CD14-positive monocyte (primary cell): ENCODE measurements around the gene PGM5. TPM values are rescaled to one million over a fixed set of nuclear protein-coding genes. Genes with fewer than 3 reads are reported as not detected.

ENCODE experiments used
- DNase-seq, 3 donors: peaks; one replicate each; pipeline ENCODE4 v3.0.0-alpha.2; 2011 to 2022
- H2AFZ ChIP-seq: 2 replicates; pipeline ENCODE4 v1.6.0; 2012; ENCODE audit warnings: mild to moderate bottlenecking, low read depth, low read length, inconsistent platforms; ENCODE audit not compliant: insufficient read depth, poor library complexity, severe bottlenecking
- H3K27ac ChIP-seq, 2 donors: 1 replicate in 1 of 2; 2 replicates in 1 of 2; pipeline ENCODE4 v1.5.1; 2012 to 2013; ENCODE audit warnings: low read length in 2 of 2, control low read depth in 1 of 2, inconsistent platforms in 1 of 2, low read depth in 1 of 2, mild to moderate bottlenecking in 1 of 2
- H3K27me3 ChIP-seq, 2 donors: one replicate each; pipeline versions ENCODE4 v1.6.0 to v1.6.1; 2011 to 2013; ENCODE audit warnings: low read length in 2 of 2; ENCODE audit not compliant: control insufficient read depth in 2 of 2, insufficient read depth in 2 of 2
- H3K36me3 ChIP-seq, 2 donors: replicated peaks in 1 of 2; 1 replicate in 1 of 2; 2 replicates in 1 of 2; pipeline versions ENCODE4 v1.5.1 to v1.6.1; 2012 to 2013; ENCODE audit warnings: low read length in 2 of 2, control low read depth in 1 of 2, inconsistent platforms in 1 of 2, mild to moderate bottlenecking in 1 of 2; ENCODE audit not compliant: insufficient read depth in 2 of 2, control insufficient read depth in 1 of 2
- H3K4me1 ChIP-seq, 2 donors: 1 replicate in 1 of 2; 2 replicates in 1 of 2; pipeline versions ENCODE4 v1.5.1 to v1.6.1; 2012 to 2013; ENCODE audit warnings: low read length in 2 of 2, control low read depth in 1 of 2, inconsistent platforms in 1 of 2, mild to moderate bottlenecking in 1 of 2, moderate library complexity in 1 of 2; ENCODE audit not compliant: insufficient read depth in 2 of 2, control insufficient read depth in 1 of 2
- H3K4me2 ChIP-seq: replicated peaks from 2 replicates; pipeline ENCODE3; 2012; ENCODE audit warnings: low read length, moderate library complexity, mild to moderate bottlenecking; ENCODE audit not compliant: poor library complexity, severe bottlenecking; ENCODE audit errors: extremely low read depth
- H3K4me3 ChIP-seq, 3 experiments: fragments of 200-600 bp in 1 of 3; sonication (generic) in 1 of 3; replicated peaks in 1 of 3; 1 replicate in 2 of 3; 2 replicates in 1 of 3; pipeline ENCODE4 v1.5.1; 2011 to 2013; ENCODE audit warnings: low read length in 3 of 3, mild to moderate bottlenecking in 3 of 3, control low read depth in 2 of 3, low read depth in 2 of 3, inconsistent platforms in 1 of 3, moderate library complexity in 1 of 3
- H3K79me2 ChIP-seq: 2 replicates; pipeline ENCODE4 v1.6.0; 2012; ENCODE audit warnings: mild to moderate bottlenecking, control low read depth, inconsistent platforms, low read length, moderate library complexity; ENCODE audit not compliant: insufficient read depth
- H3K9ac ChIP-seq: 2 replicates; pipeline ENCODE4 v1.6.0; 2017; ENCODE audit warnings: low read length, mild to moderate bottlenecking; ENCODE audit not compliant: insufficient read depth, poor library complexity, severe bottlenecking
- H3K9me3 ChIP-seq, 2 donors: replicated peaks in 1 of 2; 1 replicate in 1 of 2; 2 replicates in 1 of 2; pipeline versions ENCODE4 v1.5.1 to v1.6.1; 2012 to 2013; ENCODE audit warnings: low read length in 2 of 2, control low read depth in 1 of 2; ENCODE audit not compliant: control insufficient read depth in 1 of 2, insufficient read depth in 1 of 2
- H4K20me1 ChIP-seq: 2 replicates; pipeline ENCODE4 v1.6.0; 2012; ENCODE audit warnings: mild to moderate bottlenecking, low read length, control low read depth, moderate library complexity; ENCODE audit not compliant: insufficient read depth
- H3K27ac Mint-ChIP-seq, 7 donors: one replicate each; pipeline ENCODE4 v1.8.0; 2020; ENCODE audit warnings: mild to moderate bottlenecking in 7 of 7, mixed read lengths in 7 of 7, moderate library complexity in 6 of 7, inconsistent platforms in 2 of 7
- H3K27me3 Mint-ChIP-seq, 3 donors: one replicate each; pipeline ENCODE4 v1.8.0; 2021 to 2022; ENCODE audit warnings: low read depth in 3 of 3, mild to moderate bottlenecking in 3 of 3, mixed read lengths in 3 of 3, moderate library complexity in 3 of 3, inconsistent platforms in 1 of 3
- H3K36me3 Mint-ChIP-seq, 2 donors: one replicate each; pipeline ENCODE4 v1.8.0; 2020; ENCODE audit warnings: mixed read lengths in 2 of 2, inconsistent platforms in 1 of 2, mild to moderate bottlenecking in 1 of 2
- H3K4me1 Mint-ChIP-seq: one replicate; pipeline ENCODE4 v1.8.0; 2020; ENCODE audit warnings: mild to moderate bottlenecking, mixed read lengths
- H3K4me3 Mint-ChIP-seq, 2 donors: one replicate each; pipeline ENCODE4 v1.8.0; 2020; ENCODE audit warnings: mild to moderate bottlenecking in 2 of 2, mixed read lengths in 2 of 2, moderate library complexity in 1 of 2
- H3K9me3 Mint-ChIP-seq, 7 donors: one replicate each; pipeline ENCODE4 v1.8.0; 2020 to 2022; ENCODE audit warnings: mixed read lengths in 7 of 7, mild to moderate bottlenecking in 6 of 7, moderate library complexity in 6 of 7, inconsistent platforms in 2 of 7
- WGBS: methylation state at CpG from one replicate; pipeline ENCODE4 v1.1.5; 2013; ENCODE audit warnings: missing lambda C conversion rate; ENCODE audit not compliant: insufficient coverage; 5-methylcytosine and 5-hydroxymethylcytosine counted together
- intact Hi-C, 2 donors: fragments of 100-400 bp; cut with micrococcal nuclease; formaldehyde crosslinking; loops; one replicate each; pipeline versions ENCODE4 v1.15.0 to v1.15.1; 2023
- polyA plus RNA-seq, 3 donors: library from polyadenylated mRNA; depleted of rRNA in 1 of 3; unstranded in 2 of 3; stranded (reverse) in 1 of 3; fragments of 300-500 nt in 2 of 3; fragments of >200 nt in 1 of 3; fragmentation: Illumina TruSeq in 2 of 3; gene quantifications; 1 replicate in 2 of 3; 2 replicates in 1 of 3; pipeline ENCODE4 v1.2.3, GENCODE V29; 2012 to 2021
- TF ChIP-seq, protein P1 (sequence below): fragments of 200-600 bp; IDR thresholded peaks from one replicate; pipeline ENCODE4 v1.8.0; 2022; ENCODE audit warnings: antibody characterized with exemption, mild to moderate bottlenecking

Gene PGM5
- polyA plus RNA-seq, 3 donors = 0.35 to 1.2 (median 1.1) TPM

GRCh38 chr9:68470067-68470466 is 113.7 kb downstream of the PGM5 start:
- Histone ChIP-seq H3K79me2 (no peaks in the 10 kb centered on the region), H3K27me3 (no peaks in the 10 kb centered on the region), H3K27ac (no peak overlapping the region), H3K9ac (no peak overlapping the region), H3K4me1 (peaks cover 0 to 2% of the 10 kb centered on the region in 2 donors), H3K4me2 (no peak overlapping the region), H4K20me1 (no peaks in the 10 kb centered on the region), H3K9me3 (no peaks in the 10 kb centered on the region), H3K4me3 (no peak overlapping the region), H3K36me3 (no peaks in the 10 kb centered on the region), H2AFZ (no peak overlapping the region)
- Mint-ChIP-seq H3K9me3 (peaks cover 0 to 4% (median 0%) of the 10 kb centered on the region in 7 donors), H3K27me3 (peaks cover 0 to 2% (median 2%) of the 10 kb centered on the region in 3 donors), H3K27ac (no peak overlapping the region), H3K4me3 (no peak overlapping the region), H3K36me3 (no peaks in the 10 kb centered on the region), H3K4me1 (peaks cover 11% of the 10 kb centered on the region)
- TF ChIP-seq, protein P1, sequence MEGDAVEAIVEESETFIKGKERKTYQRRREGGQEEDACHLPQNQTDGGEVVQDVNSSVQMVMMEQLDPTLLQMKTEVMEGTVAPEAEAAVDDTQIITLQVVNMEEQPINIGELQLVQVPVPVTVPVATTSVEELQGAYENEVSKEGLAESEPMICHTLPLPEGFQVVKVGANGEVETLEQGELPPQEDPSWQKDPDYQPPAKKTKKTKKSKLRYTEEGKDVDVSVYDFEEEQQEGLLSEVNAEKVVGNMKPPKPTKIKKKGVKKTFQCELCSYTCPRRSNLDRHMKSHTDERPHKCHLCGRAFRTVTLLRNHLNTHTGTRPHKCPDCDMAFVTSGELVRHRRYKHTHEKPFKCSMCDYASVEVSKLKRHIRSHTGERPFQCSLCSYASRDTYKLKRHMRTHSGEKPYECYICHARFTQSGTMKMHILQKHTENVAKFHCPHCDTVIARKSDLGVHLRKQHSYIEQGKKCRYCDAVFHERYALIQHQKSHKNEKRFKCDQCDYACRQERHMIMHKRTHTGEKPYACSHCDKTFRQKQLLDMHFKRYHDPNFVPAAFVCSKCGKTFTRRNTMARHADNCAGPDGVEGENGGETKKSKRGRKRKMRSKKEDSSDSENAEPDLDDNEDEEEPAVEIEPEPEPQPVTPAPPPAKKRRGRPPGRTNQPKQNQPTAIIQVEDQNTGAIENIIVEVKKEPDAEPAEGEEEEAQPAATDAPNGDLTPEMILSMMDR = no peak
- DNase-seq = no peak
- intact Hi-C loops = no loop called here

DNA sequence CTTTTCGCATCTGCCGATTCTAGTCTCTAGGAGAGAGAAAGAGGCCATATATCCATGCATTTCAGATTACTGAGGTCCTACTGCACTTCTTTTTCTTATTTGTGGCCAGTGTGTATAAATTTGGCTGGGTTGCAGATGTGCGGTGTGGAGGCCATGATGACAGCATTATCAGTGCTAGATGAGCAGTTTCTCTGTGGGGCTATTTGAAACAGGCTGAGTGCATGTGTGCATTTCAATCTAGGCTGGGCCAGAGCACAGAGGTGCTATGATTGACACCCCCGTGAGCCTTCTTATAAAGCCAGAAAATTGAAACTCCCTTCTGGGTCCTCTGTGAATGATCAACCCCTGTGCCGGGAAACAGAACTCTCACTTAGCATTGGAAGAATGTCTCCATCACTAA is 114.2 kb downstream of the PGM5 start:
- no peaks in the 10 kb centered on the region for H3K9me3 ChIP-seq
- no peak overlapping the region for H3K4me2 ChIP-seq
- intact Hi-C loops = no loop called here
- peaks cover 0 to 2% of the 10 kb centered on the region in 2 donors for H3K4me1 ChIP-seq
- no peak for DNase-seq
- Mint-ChIP-seq H3K4me1 (peaks cover 11% of the 10 kb centered on the region), H3K4me3 (no peak overlapping the region), H3K27ac (no peak overlapping the region), H3K27me3 (peaks cover 0 to 2% (median 2%) of the 10 kb centered on the region in 3 donors), H3K36me3 (no peaks in the 10 kb centered on the region), H3K9me3 (peaks cover 0 to 4% (median under 1%) of the 10 kb centered on the region in 7 donors)
- no peak overlapping the region for H2AFZ ChIP-seq
- TF ChIP-seq, protein P1 = no peak
- H3K27me3 ChIP-seq = no peaks in the 10 kb centered on the region
- H3K79me2 ChIP-seq = no peaks in the 10 kb centered on the region
- H4K20me1 ChIP-seq = no peaks in the 10 kb centered on the region
- no peak overlapping the region for H3K9ac ChIP-seq
- WGBS = 100% methylated on average over 1 of the region's 5 CpGs
- no peaks in the 10 kb centered on the region for H3K36me3 ChIP-seq
- no peak overlapping the region for H3K27ac ChIP-seq
- H3K4me3 ChIP-seq = no peak overlapping the region
